Esophagus squamous epithelium (tissue), 5 donors: ENCODE results near the gene ZNF267. TPM values are rescaled to one million over a fixed set of nuclear protein-coding genes. Genes with fewer than 3 reads are reported as not detected.
A peak's percentile ranks its signal among the peaks of the same experiment; 100 is the strongest.

Source experiments
- DNase-seq: peaks from one replicate; lab custom pipeline; 2025; lab: John Stamatoyannopoulos, UW
- H3K27ac ChIP-seq, 4 donors: fragments of 200-600 bp; sonication (generic); one replicate each; pipeline ENCODE4 v1.5.1; 2016 to 2019; ENCODE audit warnings: mild to moderate bottlenecking in 1 of 4
- H3K27me3 ChIP-seq, 4 donors: fragments of 200-600 bp; sonication (generic); 1 replicate in 3 of 4; 2 replicates in 1 of 4; pipeline versions ENCODE4 v1.5.1 to v1.6.0; 2017 to 2021; ENCODE audit warnings: antibody characterized with exemption in 1 of 4
- H3K36me3 ChIP-seq, 3 donors: fragments of 200-600 bp; sonication (generic); one replicate each; pipeline ENCODE4 v1.5.1; 2016 to 2019
- H3K4me1 ChIP-seq, 3 donors: fragments of 200-600 bp; sonication (generic); one replicate each; pipeline ENCODE4 v1.5.1; 2017 to 2019
- H3K4me3 ChIP-seq, 4 donors: fragments of 200-600 bp; sonication (generic); 1 replicate in 3 of 4; 2 replicates in 1 of 4; pipeline ENCODE4 v1.5.1; 2016 to 2019; ENCODE audit warnings: mild to moderate bottlenecking in 2 of 4, moderate library complexity in 1 of 4
- H3K9me3 ChIP-seq, 3 donors: fragments of 200-600 bp; sonication (generic); one replicate each; pipeline ENCODE4 v1.5.1; 2016 to 2019
- CTCF ChIP-seq, 6 experiments: fragments of 450-650 bp in 4 of 6; fragments of 200-600 bp in 2 of 6; sonication (generic) in 2 of 6; IDR thresholded peaks; one replicate each; pipeline ENCODE4 v1.5.1; 2016 to 2019; ENCODE audit warnings: antibody characterized with exemption in 6 of 6, mild to moderate bottlenecking in 4 of 6, moderate library complexity in 4 of 6
- POLR2A ChIP-seq, 4 donors: fragments of 450-650 bp; IDR thresholded peaks; one replicate each; pipeline ENCODE4 v1.6.1; 2017; ENCODE audit warnings: antibody characterized with exemption in 4 of 4, mild to moderate bottlenecking in 4 of 4, moderate library complexity in 3 of 4
- WGBS, 2 donors: methylation state at CpG; one replicate each; pipeline ENCODE4 v1.1.5; 2018; 5-methylcytosine and 5-hydroxymethylcytosine counted together
- intact Hi-C: fragments of 100-400 bp; cut with DNase I; formaldehyde crosslinking; loops from one replicate; pipeline ENCODE4 v1.15.0; 2022
- total RNA-seq, 4 donors: library from RNA; depleted of rRNA; stranded (reverse); fragments of >200 nt; gene quantifications; one replicate each; pipeline ENCODE4 v1.1.0, GENCODE V29; 2016
- donor health status: DM: yes; HTN: yes; CAD: no.

ZNF267 gene
- total RNA-seq, 4 donors from 2014 or later = 9.9 to 14.7 (median 12.4) TPM

- DNase-seq = no peak
- no peak overlapping the region for H3K4me3 ChIP-seq
- H3K4me1 ChIP-seq = no peaks in the 10 kb centered on the region
- H3K36me3 ChIP-seq = no peaks in the 10 kb centered on the region
- no peaks in the 10 kb centered on the region for H3K9me3 ChIP-seq
- WGBS, 2 donors = 47 to 64% methylated on average over 3 of the region's 3 CpGs
- intact Hi-C loops = no loop called here
- H3K27me3 ChIP-seq = no peaks in the 10 kb centered on the region
- no peak for TF ChIP-seq CTCF (IDR thresholded peaks at IDR 0.05)
- no peak for TF ChIP-seq POLR2A (IDR thresholded peaks at IDR 0.05)
- H3K27ac ChIP-seq = no peak overlapping the region
These were observed 13.1 kb upstream of the ZNF267 start for GRCh38 chr16:31860508-31860907.

GRCh38 chr16:31861455-31861854, 12.2 kb upstream of the ZNF267 start:
- Histone ChIP-seq H3K9me3 (no peaks in the 10 kb centered on the region), H3K4me3 (no peak overlapping the region), H3K27me3 (no peaks in the 10 kb centered on the region), H3K4me1 (no peaks in the 10 kb centered on the region), H3K27ac (no peak overlapping the region), H3K36me3 (no peaks in the 10 kb centered on the region)
- no peak for DNase-seq
- WGBS, 2 donors = 47 to 58% methylated on average over 4 of the region's 4 CpGs
- intact Hi-C loops = no loop called here
- TF ChIP-seq CTCF (IDR thresholded peaks at IDR 0.05) (no peak), POLR2A (IDR thresholded peaks at IDR 0.05) (no peak)

- Histone ChIP-seq H3K27ac (no peak overlapping the region), H3K4me3 (no peak overlapping the region), H3K9me3 (no peaks in the 10 kb centered on the region), H3K4me1 (no peaks in the 10 kb centered on the region), H3K27me3 (no peaks in the 10 kb centered on the region), H3K36me3 (no peaks in the 10 kb centered on the region)
- DNase-seq = no peak
- 86 to 90% methylated on average over 3 of the region's 3 CpGs for WGBS, 2 donors
- intact Hi-C loops = no loop called here
- TF ChIP-seq CTCF (IDR thresholded peaks at IDR 0.05) (no peak), POLR2A (IDR thresholded peaks at IDR 0.05) (no peak)
These were observed 10.8 kb upstream of the ZNF267 start for GRCh38 chr16:31862761-31863160.

GRCh38 chr16:31868164-31868563, 5.4 kb upstream of the ZNF267 start:
- H3K9me3 ChIP-seq = no peaks in the 10 kb centered on the region
- no peak overlapping the region for H3K4me3 ChIP-seq
- H3K4me1 ChIP-seq = peaks cover 6 to 21% (median 8%) of the 10 kb centered on the region in 3 donors
- H3K36me3 ChIP-seq = no peaks in the 10 kb centered on the region
- no peak for DNase-seq
- H3K27ac ChIP-seq = no peak overlapping the region
- 32 to 33% methylated on average over 3 of the region's 3 CpGs for WGBS, 2 donors
- TF ChIP-seq POLR2A (IDR thresholded peaks at IDR 0.05) (no peak), CTCF (IDR thresholded peaks at IDR 0.05) (no peak)
- intact Hi-C loops = no loop called here
- no peaks in the 10 kb centered on the region for H3K27me3 ChIP-seq

GRCh38 chr16:31868691-31869167, 4.9 kb upstream of the ZNF267 start:
- DNase-seq = peak; percentile 18
- Histone ChIP-seq H3K36me3 (no peaks in the 10 kb centered on the region), H3K27me3 (no peaks in the 10 kb centered on the region), H3K4me3 (peak overlapping the region in 2 of 4 donors; percentile 1 to 22), H3K27ac (peak overlapping the region in 2 of 4 donors; percentile 24 to 72), H3K9me3 (no peaks in the 10 kb centered on the region), H3K4me1 (peaks cover 8 to 24% (median 10%) of the 10 kb centered on the region in 3 donors)
- TF ChIP-seq CTCF (IDR thresholded peaks at IDR 0.05) (peak; percentile 55 to 87 (median 78)), POLR2A (IDR thresholded peaks at IDR 0.05) (no peak)
- intact Hi-C loops = no loop called here
- 14 to 15% methylated on average over 8 of the region's 8 CpGs for WGBS, 2 donors
